Heart right ventricle (tissue), 16 donors: ENCODE data around the gene GPR62. TPM values are rescaled to one million over a fixed set of nuclear protein-coding genes. Genes with fewer than 3 reads are reported as not detected.

Source experiments
- ATAC-seq, 8 donors: fragments of 200-7000 bp; cut with Tn5 transposase; one replicate each; pipeline ENCODE4 v1.9.1; 2020; ENCODE audit warnings: mild to moderate bottlenecking in 8 of 8, moderate library complexity in 8 of 8, moderate number of reproducible peaks in 1 of 8
- DNase-seq, 2 donors: peaks; one replicate each; pipeline ENCODE4 v3.0.0-alpha.2; 2020
- H3K27ac ChIP-seq, 10 donors: fragments of 200-600 bp; sonication (generic) in 2 of 10; one replicate each; pipeline versions ENCODE4 v1.5.0 to v1.8.0; 2020 to 2022; ENCODE audit warnings: mild to moderate bottlenecking in 3 of 10
- H3K27me3 ChIP-seq, 7 donors: fragments of 200-600 bp; one replicate each; pipeline ENCODE4 v1.8.0; 2021 to 2022; ENCODE audit warnings: mild to moderate bottlenecking in 2 of 7
- H3K36me3 ChIP-seq, 9 donors: fragments of 200-600 bp; sonication (generic) in 1 of 9; one replicate each; pipeline versions ENCODE4 v1.5.0 to v1.8.0; 2020 to 2022; ENCODE audit warnings: mild to moderate bottlenecking in 2 of 9
- H3K4me1 ChIP-seq, 9 donors: fragments of 200-600 bp; sonication (generic) in 1 of 9; one replicate each; pipeline versions ENCODE4 v1.5.0 to v1.8.0; 2020 to 2022; ENCODE audit warnings: mild to moderate bottlenecking in 4 of 9
- H3K4me3 ChIP-seq, 10 donors: fragments of 200-600 bp; sonication (generic) in 2 of 10; one replicate each; pipeline versions ENCODE4 v1.5.0 to v1.8.0; 2020 to 2022; ENCODE audit warnings: mild to moderate bottlenecking in 7 of 10, moderate library complexity in 2 of 10
- H3K9me3 ChIP-seq, 11 donors: fragments of 200-600 bp in 10 of 11; sonication (generic) in 2 of 11; one replicate each; pipeline versions ENCODE4 v1.5.0 to v1.8.0; 2013 to 2022; ENCODE audit warnings: mild to moderate bottlenecking in 2 of 11, control low read depth in 1 of 11, moderate library complexity in 1 of 11
- CTCF ChIP-seq, 9 donors: fragments of 200-600 bp; sonication (generic) in 2 of 9; IDR thresholded peaks; one replicate each; pipeline versions ENCODE4 v1.5.0 to v1.8.0; 2021 to 2022; ENCODE audit warnings: antibody characterized with exemption in 9 of 9, mild to moderate bottlenecking in 5 of 9, moderate library complexity in 1 of 9
- WGBS, 2 donors: extraction: QIAGEN DNeasy Blood & Tissue Kit; methylation state at CpG; one replicate each; pipeline ENCODE4 v1.1.7; 2013; ENCODE audit warnings: inconsistent platforms in 1 of 2; 5-methylcytosine and 5-hydroxymethylcytosine counted together
- intact Hi-C, 10 donors: fragments of 100-400 bp; cut with DNase I; formaldehyde crosslinking; loops; one replicate each; pipeline versions ENCODE4 v1.11.1 to v1.14.2; 2022
- polyA plus RNA-seq, 2 donors: library from polyadenylated mRNA; stranded (reverse); fragments of 200-250 nt; gene quantifications; one replicate each; pipeline ENCODE4 v1.2.3, GENCODE V29; 2013
- total RNA-seq, 10 donors: library from RNA; stranded (reverse); fragmentation: NEBNext Ultra II Directional in 3 of 10; extraction: Animal tissue kit (Norgen Biotek cat#: 25700) in 3 of 10; gene quantifications; one replicate each; pipeline versions ENCODE4 v1.2.1 to v1.2.4, GENCODE V29; 2021 to 2023
- donor health status: Arrhythmogenic right ventricular cardiomyopathy.
- donor health status: ischemic (EF 13 %, LVEDD 7.1; RV severe dilation, severe dysfunction).
- donor health status: healthy with polysubstance abuse.
- donor health status: DM: no; HTN: yes; CAD: no.
- donor health status: DM: no; HTN: no; CAD: no.
- donor health status: ischemic (EF 25% LVEDD 6.9; RV normal size, moderate dysfunction).
- donor health status: ischemic (EF 25% LVEDD 5.7; RV mildly dilated, moderate dysfunction).
- donor health status: healthy.
- donor health status: DM: yes; HTN: yes; CAD: no.
- donor health status: Ischemic cardiomyopathy.
- donor health status: ischemic (EF 35%, LVEDD 5.7; RV mildly dilated, moderate dysfunction).
- donor health status: nonischemic (EF 11% LVEDD 7.7; RV severe dilation, severe dysfunction).
- donor health status: DM: yes; HTN: yes; CAD: no.
- donor health status: PGD.
- donor health status: ischemic (EF 29% LVEDD 5.4; RV normal size, mild dysfunction).
- donor health status: nonischemic (EF 23%, LVEDD 6.1; RV moderate dilation, normal function).

GPR62 gene
- total and polyA plus RNA-seq, 12 donors, result 0.01 to 0.38 (median 0.18) TPM; not detected in 2

GRCh38 chr3:51964521-51964920, 9.3 kb downstream of the GPR62 start:
- Histone ChIP-seq H3K4me3 (no peak overlapping the region), H3K27me3 (peaks cover 0 to 20% (median 0%) of the 10 kb centered on the region in 7 donors), H3K9me3 (no peaks in the 10 kb centered on the region), H3K36me3 (peaks cover 0 to 22% (median 5%) of the 10 kb centered on the region in 9 donors), H3K27ac (peak overlapping the region in 5 of 10 donors; percentile 3 to 52 (median 28)), H3K4me1 (peaks cover 29 to 75% (median 61%) of the 10 kb centered on the region in 9 donors)
- 69 to 70% methylated on average over 4 of the region's 4 CpGs for WGBS, 2 donors
- ATAC-seq (no peak), DNase-seq (no peak)
- no peak for TF ChIP-seq CTCF (IDR thresholded peaks at IDR 0.05)
- intact Hi-C loops, result no loop called here

GRCh38 chr3:51966016-51966415, 10.8 kb downstream of the GPR62 start:
- H3K4me1 ChIP-seq, result peaks cover 29 to 83% (median 61%) of the 10 kb centered on the region in 9 donors
- peak overlapping the region in 3 of 10 donors; percentile 93 to 97 (median 96) for H3K27ac ChIP-seq
- DNase-seq, result no peak
- peak overlapping the region in 7 of 10 donors; percentile 62 to 85 (median 75) for H3K4me3 ChIP-seq
- H3K36me3 ChIP-seq, result peaks cover 0 to 12% (median 0%) of the 10 kb centered on the region in 9 donors
- no peak for TF ChIP-seq CTCF (IDR thresholded peaks at IDR 0.05)
- 57 to 73% methylated on average over 2 of the region's 2 CpGs for WGBS, 2 donors
- intact Hi-C loops, result loop anchor here in 2 of 10 donors (2.0 kb wide), 1 partner anchor 23 kb away; the partner anchor contains the start of gene PARP3 (in 2 of the 2)
- H3K27me3 ChIP-seq, result peaks cover 0 to 20% (median 0%) of the 10 kb centered on the region in 7 donors
- H3K9me3 ChIP-seq, result no peaks in the 10 kb centered on the region
- no peak for ATAC-seq

GRCh38 chr3:51966486-51966885, 11.3 kb downstream of the GPR62 start:
- DNase-seq, result peak in 1 of 2 donors; percentile 26
- TF ChIP-seq CTCF (IDR thresholded peaks at IDR 0.05), result no peak
- no peak for ATAC-seq
- Histone ChIP-seq H3K9me3 (no peaks in the 10 kb centered on the region), H3K4me3 (peak overlapping the region; percentile 62 to 85 (median 77)), H3K4me1 (peaks cover 29 to 79% (median 56%) of the 10 kb centered on the region in 9 donors), H3K27me3 (peaks cover 0 to 20% (median 0%) of the 10 kb centered on the region in 7 donors), H3K27ac (peak overlapping the region in 9 of 10 donors; percentile 87 to 98 (median 95)), H3K36me3 (peaks cover 0 to 13% (median 0%) of the 10 kb centered on the region in 9 donors)
- intact Hi-C loops, result loop anchor here in 2 of 10 donors (2.0 kb wide), 1 partner anchor 24 kb away; the partner anchor contains the start of gene PARP3 (in 2 of the 2)
- 59 to 64% methylated on average over 5 of the region's 5 CpGs for WGBS, 2 donors

- peak in 2 of 8 donors; percentile 1 to 3 for ATAC-seq
- peaks cover 0 to 16% (median 0%) of the 10 kb centered on the region in 9 donors for H3K36me3 ChIP-seq
Observed at GRCh38 chr3:51966922-51967383, 11.8 kb downstream of the GPR62 start.

More at GRCh38 chr3:51966922-51967383, 11.8 kb downstream of the GPR62 start:
- Histone ChIP-seq H3K27me3 (peaks cover 0 to 20% (median 0%) of the 10 kb centered on the region in 7 donors), H3K4me1 (peaks cover 29 to 74% (median 51%) of the 10 kb centered on the region in 9 donors), H3K4me3 (peak overlapping the region; percentile 62 to 85 (median 77)), H3K9me3 (no peaks in the 10 kb centered on the region), H3K27ac (peak overlapping the region; percentile 77 to 98 (median 94))
- no peak for TF ChIP-seq CTCF (IDR thresholded peaks at IDR 0.05)
- DNase-seq, result no peak
- intact Hi-C loops, result loop anchor here in 2 of 10 donors (2.0 kb wide), 1 partner anchor 24 kb away; the partner anchor contains the start of gene PARP3 (in 2 of the 2)
- WGBS, 2 donors, result 2 to 3% methylated on average over 26 to 33 of the region's 33 CpGs
